Sigmoid colon (tissue), 3 donors: Measurements from ENCODE around the gene PAX5.

Experiments
- POLR2A ChIP-seq, 2 donors: fragments of 450-650 bp; IDR thresholded peaks; one replicate each; pipeline ENCODE4 v1.6.1; 2016; ENCODE audit warnings: antibody characterized with exemption in 2 of 2, mild to moderate bottlenecking in 2 of 2, moderate library complexity in 2 of 2
- TF ChIP-seq, protein P1 (sequence below), 4 experiments: fragments of 450-650 bp in 3 of 4; fragments of 200-600 bp in 1 of 4; IDR thresholded peaks; one replicate each; pipeline ENCODE4 v1.5.1; 2016 to 2019; ENCODE audit warnings: antibody characterized with exemption in 4 of 4, mild to moderate bottlenecking in 3 of 4, moderate library complexity in 2 of 4

GRCh38 chr9:36787709-36788108 lies 246.4 kb downstream of the PAX5 start:
- TF ChIP-seq, protein P1, sequence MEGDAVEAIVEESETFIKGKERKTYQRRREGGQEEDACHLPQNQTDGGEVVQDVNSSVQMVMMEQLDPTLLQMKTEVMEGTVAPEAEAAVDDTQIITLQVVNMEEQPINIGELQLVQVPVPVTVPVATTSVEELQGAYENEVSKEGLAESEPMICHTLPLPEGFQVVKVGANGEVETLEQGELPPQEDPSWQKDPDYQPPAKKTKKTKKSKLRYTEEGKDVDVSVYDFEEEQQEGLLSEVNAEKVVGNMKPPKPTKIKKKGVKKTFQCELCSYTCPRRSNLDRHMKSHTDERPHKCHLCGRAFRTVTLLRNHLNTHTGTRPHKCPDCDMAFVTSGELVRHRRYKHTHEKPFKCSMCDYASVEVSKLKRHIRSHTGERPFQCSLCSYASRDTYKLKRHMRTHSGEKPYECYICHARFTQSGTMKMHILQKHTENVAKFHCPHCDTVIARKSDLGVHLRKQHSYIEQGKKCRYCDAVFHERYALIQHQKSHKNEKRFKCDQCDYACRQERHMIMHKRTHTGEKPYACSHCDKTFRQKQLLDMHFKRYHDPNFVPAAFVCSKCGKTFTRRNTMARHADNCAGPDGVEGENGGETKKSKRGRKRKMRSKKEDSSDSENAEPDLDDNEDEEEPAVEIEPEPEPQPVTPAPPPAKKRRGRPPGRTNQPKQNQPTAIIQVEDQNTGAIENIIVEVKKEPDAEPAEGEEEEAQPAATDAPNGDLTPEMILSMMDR (IDR thresholded peaks at IDR 0.05), result no peak
- TF ChIP-seq POLR2A (IDR thresholded peaks at IDR 0.05), result no peak
